Measurements from ENCODE around the gene TP53AIP1.

The TP53AIP1 gene

DNA sequence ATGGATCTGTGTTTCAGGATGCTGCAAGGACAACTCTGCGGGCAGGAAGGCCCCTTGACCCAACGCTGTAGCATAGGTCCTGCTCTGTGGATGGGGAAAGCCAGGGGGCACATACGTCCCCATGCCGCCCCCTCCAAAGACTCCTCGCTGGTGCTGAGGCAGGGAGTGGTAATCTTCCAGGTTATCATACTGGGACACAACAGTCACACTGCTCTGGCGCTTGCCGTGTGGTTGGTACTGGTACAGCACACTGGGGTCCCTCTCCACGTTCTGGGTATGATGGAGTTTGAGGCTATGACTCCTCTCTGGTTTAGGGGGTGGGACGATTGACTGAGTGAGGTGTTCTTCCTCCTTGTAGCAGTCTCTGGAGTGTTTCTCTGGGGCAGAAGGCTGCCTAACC, 26.2 kb upstream of the TP53AIP1 start:
- TF ChIP-seq, protein P1, sequence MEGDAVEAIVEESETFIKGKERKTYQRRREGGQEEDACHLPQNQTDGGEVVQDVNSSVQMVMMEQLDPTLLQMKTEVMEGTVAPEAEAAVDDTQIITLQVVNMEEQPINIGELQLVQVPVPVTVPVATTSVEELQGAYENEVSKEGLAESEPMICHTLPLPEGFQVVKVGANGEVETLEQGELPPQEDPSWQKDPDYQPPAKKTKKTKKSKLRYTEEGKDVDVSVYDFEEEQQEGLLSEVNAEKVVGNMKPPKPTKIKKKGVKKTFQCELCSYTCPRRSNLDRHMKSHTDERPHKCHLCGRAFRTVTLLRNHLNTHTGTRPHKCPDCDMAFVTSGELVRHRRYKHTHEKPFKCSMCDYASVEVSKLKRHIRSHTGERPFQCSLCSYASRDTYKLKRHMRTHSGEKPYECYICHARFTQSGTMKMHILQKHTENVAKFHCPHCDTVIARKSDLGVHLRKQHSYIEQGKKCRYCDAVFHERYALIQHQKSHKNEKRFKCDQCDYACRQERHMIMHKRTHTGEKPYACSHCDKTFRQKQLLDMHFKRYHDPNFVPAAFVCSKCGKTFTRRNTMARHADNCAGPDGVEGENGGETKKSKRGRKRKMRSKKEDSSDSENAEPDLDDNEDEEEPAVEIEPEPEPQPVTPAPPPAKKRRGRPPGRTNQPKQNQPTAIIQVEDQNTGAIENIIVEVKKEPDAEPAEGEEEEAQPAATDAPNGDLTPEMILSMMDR (IDR thresholded peaks at IDR 0.05; ENCODE audit: low read depth, low read length, missing control alignments) = no peak
- DNase-seq (ENCODE audit: low read depth) = no peak

DNA sequence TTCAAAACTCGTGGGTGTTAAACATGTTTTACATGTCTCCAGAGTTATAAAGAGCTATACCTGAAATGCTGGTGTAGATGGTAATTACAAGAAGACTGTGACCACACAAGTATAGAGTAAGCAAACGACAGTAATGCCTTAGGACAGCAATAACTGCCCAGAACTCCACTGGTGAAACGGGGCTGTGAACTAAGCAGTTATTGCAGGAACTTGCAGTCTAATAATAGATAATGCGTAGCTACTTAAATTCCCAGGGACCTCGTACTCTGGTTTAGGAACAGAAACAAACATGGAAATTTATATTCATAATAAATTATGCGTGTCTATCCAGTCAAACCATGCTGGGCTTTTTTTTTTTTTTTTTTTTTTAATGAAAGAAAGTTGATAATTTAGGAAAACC, 24.9 kb upstream of the TP53AIP1 start:
- no peak overlapping the region for H3K4me3 ChIP-seq (ENCODE audit: low read depth, low read length)
- no peak for DNase-seq (ENCODE audit: low read depth)
- TF ChIP-seq, protein P1 (IDR thresholded peaks at IDR 0.05; ENCODE audit: low read depth, low read length, missing control alignments) = no peak

More for the DNA sequence above, 26.2 kb upstream of the TP53AIP1 start:
- no peak overlapping the region for H3K4me3 ChIP-seq (ENCODE audit: low read depth, low read length)

DNA sequence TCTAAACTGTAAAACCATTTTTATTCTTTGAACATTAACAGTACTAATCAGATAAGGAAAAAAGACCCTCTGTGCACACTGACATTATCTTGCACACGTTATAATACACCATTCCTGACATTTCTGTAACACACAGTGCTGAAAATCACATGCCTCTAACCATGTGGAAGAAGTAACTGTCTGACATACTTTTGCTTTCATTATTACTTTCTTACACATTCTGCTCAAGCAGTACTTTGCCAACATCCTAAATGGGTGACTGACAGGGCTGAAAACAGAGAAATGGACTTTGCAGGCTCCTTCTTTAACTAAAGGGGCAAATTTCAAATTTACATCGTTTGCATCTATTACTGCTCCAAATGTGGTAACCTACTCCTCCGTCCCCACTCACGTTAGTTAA, 22.8 kb upstream of the TP53AIP1 start:
- TF ChIP-seq, protein P1 (IDR thresholded peaks at IDR 0.05; ENCODE audit: low read depth, low read length, missing control alignments) = no peak
- no peak overlapping the region for H3K4me3 ChIP-seq (ENCODE audit: low read depth, low read length)
- peak; percentile 10 for DNase-seq (ENCODE audit: low read depth)

DNA sequence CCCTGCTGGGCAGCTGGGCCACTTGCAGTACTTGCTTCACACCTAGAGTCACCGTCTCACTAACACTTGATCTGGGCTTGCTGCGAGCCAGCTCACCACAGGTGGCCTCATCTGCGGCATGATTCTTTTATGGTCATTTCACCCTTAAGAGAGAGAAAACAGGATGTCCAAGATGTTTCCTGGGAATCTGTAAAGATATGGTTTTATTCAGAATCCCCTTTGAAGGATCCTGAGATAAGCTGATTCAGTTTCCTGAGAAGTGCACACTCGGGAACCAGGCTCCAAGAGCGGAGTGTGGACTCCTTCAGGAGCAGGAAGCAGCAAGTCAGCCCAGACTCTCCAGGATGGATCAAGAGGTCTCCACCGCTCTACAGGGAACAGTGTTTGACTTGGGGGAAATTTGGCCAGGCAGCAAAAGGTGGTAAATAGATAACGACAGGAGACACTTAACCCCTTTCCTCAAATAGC, 21.8 kb upstream of the TP53AIP1 start:
- TF ChIP-seq, protein P1 (IDR thresholded peaks at IDR 0.05; ENCODE audit: low read depth, low read length, missing control alignments) = no peak
- DNase-seq (ENCODE audit: low read depth) = no peak
- no peak overlapping the region for H3K4me3 ChIP-seq (ENCODE audit: low read depth, low read length)

DNA sequence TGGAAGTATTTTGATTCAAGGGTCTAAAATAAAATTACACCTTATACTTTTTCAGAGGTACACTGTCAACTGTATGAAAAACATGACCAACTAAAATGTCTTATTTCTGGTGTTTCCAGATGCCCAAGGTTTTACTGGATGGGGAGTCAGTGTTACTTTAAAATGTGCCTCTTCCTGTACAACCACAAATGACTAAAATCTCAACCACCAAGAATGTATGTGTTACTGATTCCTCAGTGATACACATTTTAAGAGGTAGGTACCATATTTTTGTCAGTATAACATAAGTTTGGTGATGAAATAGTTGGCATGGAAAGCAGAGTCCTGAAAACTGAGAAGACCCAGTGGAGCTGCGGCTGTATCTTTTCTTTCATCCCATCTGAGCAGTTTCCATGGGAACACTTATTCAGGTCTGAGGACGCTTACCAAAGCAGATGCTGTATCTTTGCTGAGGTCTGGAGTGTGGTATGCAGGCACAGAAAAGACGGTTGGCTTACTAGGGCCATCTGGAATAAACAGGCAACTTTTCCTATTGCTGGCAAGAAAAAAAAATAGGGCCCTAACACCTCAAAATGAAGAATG, 21.2 kb upstream of the TP53AIP1 start:
- TF ChIP-seq, protein P1 (IDR thresholded peaks at IDR 0.05; ENCODE audit: low read depth, low read length, missing control alignments) = no peak
- no peak overlapping the region for H3K4me3 ChIP-seq (ENCODE audit: low read depth, low read length)
- DNase-seq (ENCODE audit: low read depth) = no peak

DNA sequence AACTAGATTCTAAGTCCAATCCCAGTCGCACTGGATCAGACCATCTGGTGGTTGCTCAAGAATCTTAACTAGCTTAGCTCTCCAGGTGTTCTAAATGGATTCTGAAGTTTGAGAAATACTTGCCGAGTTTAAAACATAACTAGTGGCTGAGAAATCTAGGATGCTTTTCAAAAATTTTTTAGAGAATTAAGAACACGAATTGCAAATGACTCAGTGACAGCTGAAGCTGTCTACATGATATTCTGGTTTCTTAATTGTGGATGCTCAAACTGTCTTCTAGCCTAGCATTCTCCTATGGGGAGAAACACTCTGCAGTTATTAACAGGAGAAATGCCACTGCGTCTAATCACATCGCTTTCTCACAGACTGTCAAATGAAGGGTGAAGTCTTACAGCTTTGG, 20.2 kb upstream of the TP53AIP1 start:
- no peak overlapping the region for H3K4me3 ChIP-seq (ENCODE audit: low read depth, low read length)
- TF ChIP-seq, protein P1 (IDR thresholded peaks at IDR 0.05; ENCODE audit: low read depth, low read length, missing control alignments) = no peak
- DNase-seq (ENCODE audit: low read depth) = no peak

DNA sequence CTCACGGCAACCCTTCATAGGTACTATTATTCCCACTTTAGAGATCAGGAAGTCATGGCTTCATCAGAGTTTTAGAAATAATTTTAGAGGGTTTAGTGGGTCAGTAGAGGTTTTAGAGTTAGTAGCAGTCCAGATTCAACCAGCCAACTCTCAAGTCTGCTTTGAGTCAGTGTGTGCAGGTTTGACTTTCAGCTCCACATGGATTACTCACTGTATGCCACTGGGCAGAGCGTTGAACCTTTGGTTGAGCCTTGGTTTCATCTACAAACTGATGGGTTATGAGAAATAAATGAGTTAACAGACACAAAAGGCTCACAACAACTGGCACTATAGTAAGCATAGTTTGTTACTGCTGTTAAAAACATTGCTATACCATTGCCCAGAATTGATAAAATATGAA, 19.0 kb upstream of the TP53AIP1 start:
- no peak for DNase-seq (ENCODE audit: low read depth)
- TF ChIP-seq, protein P1 (IDR thresholded peaks at IDR 0.05; ENCODE audit: low read depth, low read length, missing control alignments) = no peak
- no peak overlapping the region for H3K4me3 ChIP-seq (ENCODE audit: low read depth, low read length)
